ENCODE measurements around the gene KIAA0825.

Gene KIAA0825

GRCh38 chr5:94501365-94501764 is 117.0 kb downstream of the KIAA0825 start:
- no peak for DNase-seq

DNA sequence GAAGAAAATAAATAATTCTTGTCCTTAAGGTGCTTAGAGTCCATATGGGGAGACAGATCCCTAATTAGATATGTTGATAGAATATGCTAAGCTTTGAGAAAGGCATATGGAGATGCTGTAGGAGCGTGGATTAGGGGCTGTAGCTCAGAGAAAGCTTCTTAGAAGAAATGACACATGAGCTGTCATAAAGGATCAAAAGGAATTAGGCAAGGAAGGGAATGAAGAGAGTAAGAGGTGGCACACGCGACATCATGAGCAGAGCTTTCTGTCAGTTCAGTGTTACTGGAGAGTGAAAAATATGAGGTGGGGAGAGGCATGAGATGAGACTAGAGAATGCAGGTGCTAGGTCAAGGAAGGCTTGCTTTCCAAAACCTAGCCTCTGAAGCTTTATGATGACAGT is 118.6 kb downstream of the KIAA0825 start:
- DNase-seq, result no peak

DNA sequence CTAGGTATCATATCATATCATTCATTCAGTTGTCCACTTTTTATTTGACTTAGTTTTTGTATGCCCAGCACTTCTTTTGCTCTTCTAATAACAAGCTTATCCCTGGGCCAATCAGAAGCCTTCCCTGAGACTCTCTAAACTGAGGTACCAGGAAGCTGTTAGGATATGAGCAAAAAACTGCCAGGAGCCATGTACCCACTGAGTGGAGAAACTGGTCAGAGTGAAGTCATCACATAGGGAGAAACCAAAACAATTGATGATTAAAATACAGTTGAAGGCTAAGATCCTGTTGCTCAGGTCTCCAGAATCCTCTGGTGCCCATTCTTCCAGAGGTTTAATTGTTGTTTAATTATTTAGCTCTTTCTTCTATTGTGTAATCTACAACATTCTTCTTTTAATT is 120.2 kb downstream of the KIAA0825 start:
- DNase-seq, result no peak

- DNase-seq, result no peak
Observed at GRCh38 chr5:94485067-94485466, 133.3 kb downstream of the KIAA0825 start.

DNA sequence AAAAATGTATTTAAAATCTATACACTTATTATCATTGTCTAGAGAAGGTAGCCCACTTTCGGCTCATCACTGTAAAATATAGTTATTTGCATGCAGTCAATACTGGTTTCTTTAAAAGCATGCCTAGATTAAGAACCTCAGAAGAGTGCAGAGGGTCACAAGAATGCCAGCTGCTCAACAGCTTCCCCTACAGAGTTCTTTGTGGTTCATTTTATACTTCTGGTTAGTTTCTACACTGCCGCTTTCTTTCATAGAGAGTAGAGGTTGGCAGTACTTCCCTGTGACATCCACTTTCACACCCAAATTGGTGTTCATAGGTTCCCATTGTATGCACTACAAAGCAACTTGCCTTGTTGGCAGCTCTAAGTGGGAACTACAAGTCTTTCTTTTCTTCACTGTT is 137.3 kb downstream of the KIAA0825 start:
- no peak for DNase-seq

GRCh38 chr5:94480486-94480885 is 137.9 kb downstream of the KIAA0825 start:
- no peak for DNase-seq

DNA sequence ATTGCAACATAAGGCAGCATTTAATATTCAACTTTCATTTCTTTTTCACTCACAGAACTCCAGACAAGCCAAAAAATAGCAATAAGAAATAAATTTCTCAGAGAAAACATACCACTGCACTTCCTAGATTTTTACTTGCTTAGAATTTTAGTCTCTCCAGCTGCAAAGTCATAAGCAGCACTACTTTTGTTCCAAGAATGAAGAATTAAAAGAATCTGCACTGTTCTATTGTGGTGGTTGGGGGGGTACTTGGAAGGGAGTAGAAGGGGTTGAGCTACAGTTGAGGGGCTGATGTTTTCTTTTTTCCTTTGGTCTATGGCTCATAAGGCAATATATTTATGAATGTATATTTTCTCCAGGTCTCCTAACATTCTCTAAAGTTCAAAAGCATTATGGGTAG is 144.5 kb downstream of the KIAA0825 start:
- DNase-seq, result no peak

DNA sequence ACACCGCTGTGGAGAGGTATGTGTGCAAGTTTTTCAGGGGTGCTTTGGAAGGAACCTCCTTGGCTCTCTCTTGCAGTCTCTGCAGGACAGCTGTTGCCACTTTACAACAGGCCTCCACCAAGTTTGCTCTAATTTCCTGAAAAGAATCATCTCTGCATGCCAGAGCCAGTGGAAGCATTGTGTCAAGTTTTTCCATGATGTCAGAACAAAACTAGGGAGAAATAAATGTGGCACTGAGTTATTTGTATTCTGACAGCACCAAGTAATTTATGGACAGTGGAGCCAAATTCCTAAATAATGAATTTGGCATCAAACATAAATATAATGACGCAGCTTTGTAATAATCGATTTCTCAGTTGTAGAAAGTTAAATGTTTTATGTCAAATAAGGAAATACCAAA is 146.9 kb downstream of the KIAA0825 start:
- no peak for DNase-seq

GRCh38 chr5:94470802-94471201 is 147.6 kb downstream of the KIAA0825 start:
- DNase-seq, result peak; percentile 22

DNA sequence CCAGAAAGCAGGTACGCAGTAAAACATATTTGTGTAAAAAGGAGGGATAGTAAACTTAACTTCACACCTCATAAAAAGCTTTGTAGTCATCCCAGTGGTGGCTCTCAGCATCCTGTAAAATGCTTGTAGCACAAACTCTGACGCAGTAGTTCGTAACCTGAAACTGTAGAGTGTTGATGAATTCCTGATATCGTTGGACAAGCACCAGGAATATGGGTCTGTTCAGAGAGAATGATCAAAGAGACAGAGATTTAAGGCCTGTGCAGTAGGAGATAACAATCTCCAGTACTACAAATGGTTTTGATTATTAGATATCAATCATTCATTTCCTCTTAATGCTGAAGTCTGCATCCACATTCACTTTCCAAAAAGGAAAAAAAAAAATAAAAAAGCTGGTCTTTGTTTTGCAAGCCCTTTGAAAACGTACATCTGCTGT is 148.5 kb downstream of the KIAA0825 start:
- DNase-seq, result peak; percentile 87

DNA sequence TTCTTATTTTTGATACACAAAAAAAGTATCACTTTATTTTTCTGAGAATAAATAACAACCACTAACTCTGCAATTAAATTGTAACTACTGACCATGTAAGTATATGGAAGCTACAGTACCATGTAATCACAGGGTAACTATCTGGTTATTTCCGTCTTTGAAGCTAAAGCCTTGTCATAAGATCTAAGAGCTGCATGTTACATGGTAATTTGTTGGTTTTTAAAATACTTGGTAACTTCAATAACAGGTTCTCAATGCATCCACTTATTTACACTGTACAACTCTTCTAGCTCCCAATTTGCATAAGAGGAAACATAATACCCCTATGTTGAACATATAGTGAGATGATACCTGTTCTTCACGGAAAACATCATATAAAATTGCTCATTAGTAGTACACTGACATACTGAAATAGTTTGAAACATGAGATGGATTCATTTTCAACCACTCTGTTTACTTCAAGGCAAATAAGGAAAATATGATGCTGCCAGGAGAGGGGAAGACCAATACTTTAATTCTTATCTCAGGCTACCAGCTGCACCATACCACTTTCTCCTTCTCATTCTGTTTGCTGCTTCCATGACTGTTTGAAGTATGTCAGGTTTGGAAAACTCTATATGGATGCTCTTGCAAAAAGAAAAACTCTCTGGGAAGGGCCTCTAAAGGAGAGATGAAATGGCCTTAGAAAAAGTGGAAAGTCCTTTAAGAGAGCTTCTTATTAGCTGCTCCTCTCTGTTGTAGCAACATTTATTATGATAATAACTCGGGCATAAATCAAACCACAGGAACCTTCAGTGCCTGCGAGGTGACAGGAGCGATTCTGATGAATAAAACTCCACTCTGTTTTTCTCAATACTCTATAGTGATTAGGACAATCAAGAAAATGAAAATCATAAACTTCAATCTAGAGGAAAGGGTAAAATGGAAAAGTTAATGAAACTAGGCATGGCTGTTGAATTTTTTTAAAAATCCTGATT is 150.2 kb downstream of the KIAA0825 start:
- DNase-seq, result no peak

- DNase-seq, result no peak
Observed at GRCh38 chr5:94467346-94467953, 151.0 kb downstream of the KIAA0825 start.

DNA sequence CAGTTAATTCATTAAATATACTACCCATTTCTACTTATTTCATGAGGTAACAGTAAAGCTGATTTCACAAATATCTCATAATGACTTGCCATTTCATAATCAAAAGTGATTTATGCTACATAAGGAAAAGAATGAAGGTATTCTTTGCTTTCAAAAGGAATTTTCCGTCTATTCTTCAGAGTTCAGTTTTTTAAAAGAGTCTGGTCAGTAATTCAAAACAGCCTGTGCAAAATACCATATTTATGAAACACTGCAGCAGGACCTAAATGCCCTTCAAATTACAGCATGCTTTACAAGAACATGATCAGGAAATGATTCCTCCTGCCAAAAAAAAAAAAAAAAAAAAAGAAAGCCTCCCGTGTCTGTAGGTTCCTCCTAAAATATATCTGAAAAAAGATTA is 154.7 kb downstream of the KIAA0825 start:
- DNase-seq, result no peak

DNA sequence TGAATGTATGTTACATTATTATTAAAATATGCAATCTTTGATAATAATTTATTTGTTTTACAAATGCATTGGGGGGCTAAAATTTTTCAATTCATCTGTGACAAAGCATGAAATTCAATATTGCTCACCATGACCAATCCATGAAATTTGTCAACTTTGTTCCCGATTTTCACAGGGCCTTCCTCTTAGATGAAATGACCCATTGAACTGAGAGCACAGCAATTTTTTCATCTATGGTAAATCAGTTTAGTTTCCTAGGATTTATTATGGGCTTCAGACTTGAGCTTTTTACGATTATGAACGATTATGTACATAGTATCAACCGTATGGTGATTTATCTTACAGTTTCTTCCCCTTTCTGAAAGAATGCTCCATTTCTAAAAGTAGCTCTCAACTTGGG is 157.3 kb downstream of the KIAA0825 start:
- no peak for DNase-seq

DNA sequence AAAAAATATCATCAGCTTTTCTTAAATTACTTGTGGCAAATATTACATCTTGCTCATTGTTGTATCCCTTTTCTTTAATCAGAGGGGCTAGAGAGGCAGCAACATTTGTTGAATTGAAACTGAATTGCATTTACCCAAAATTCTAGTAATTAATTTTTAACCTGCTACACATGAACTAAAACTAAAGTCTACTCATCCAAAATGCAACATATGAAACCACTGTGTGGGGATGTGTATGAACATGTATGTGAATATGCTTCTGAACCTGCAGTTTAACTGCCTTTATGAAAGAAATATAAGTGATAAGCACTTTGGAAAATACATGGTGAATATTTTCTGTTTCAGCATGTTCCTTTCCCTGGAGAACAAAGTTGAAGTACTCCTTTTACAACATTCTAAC is 158.5 kb downstream of the KIAA0825 start:
- no peak for DNase-seq

DNA sequence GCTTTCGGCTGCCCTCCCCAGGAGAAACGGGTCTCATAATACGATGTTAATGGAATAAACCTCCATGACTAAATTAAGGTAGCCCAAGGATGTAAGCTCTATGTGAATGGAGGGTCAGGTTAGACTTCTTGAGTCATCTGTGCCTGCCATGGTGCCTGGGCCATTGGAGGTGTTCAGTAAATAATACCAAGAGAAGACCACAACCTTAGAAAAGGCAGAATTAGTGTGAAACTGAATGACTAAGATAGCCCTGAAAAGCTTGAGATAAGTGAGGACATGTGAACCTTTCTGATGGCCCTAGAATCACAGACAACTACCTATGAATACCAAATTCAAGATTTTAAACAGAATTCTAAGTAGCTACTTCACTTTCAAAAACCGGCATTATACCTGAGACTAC is 160.6 kb downstream of the KIAA0825 start:
- DNase-seq, result no peak

DNA sequence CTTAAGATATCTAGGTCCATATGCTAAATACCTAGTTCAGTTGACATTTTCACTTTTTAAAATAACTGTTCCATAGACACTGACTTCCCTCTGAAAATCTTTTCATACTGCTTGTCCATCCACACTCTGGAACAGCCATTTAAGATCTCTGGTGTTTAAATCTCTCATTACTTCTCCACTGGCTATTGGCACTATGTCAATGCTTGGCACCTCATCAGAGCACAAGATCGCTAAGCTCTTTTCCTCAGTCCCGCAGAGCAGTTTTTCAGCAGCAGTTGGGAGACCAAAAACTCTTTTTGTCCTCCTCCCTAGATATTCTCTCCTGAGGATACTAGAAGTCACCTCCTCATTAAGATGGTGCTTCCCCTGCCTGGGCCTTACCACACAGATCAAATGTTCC is 172.7 kb downstream of the KIAA0825 start:
- DNase-seq, result no peak

DNA sequence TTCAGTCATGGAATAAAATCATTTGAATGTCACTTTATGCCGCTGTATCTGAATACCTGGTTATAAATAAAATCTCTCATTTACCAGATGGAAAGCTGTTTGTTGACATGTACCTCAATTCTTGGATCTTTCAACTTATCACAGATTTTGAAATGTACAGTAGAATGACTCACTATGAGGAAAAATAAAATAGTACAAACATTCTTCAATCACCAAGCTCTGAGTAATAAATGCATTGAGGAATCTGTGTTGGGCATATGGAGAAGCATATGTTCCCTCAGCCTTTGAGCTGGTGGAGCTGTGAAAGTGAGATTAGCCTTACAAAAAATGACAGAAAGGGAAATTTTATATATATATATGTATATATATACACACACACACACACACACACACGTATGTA is 175.4 kb downstream of the KIAA0825 start:
- DNase-seq, result no peak

GRCh38 chr5:94442076-94442475 is 176.3 kb downstream of the KIAA0825 start:
- no peak for DNase-seq

- peak; percentile 67 for DNase-seq
Observed at GRCh38 chr5:94440015-94440414, 178.4 kb downstream of the KIAA0825 start.

DNA sequence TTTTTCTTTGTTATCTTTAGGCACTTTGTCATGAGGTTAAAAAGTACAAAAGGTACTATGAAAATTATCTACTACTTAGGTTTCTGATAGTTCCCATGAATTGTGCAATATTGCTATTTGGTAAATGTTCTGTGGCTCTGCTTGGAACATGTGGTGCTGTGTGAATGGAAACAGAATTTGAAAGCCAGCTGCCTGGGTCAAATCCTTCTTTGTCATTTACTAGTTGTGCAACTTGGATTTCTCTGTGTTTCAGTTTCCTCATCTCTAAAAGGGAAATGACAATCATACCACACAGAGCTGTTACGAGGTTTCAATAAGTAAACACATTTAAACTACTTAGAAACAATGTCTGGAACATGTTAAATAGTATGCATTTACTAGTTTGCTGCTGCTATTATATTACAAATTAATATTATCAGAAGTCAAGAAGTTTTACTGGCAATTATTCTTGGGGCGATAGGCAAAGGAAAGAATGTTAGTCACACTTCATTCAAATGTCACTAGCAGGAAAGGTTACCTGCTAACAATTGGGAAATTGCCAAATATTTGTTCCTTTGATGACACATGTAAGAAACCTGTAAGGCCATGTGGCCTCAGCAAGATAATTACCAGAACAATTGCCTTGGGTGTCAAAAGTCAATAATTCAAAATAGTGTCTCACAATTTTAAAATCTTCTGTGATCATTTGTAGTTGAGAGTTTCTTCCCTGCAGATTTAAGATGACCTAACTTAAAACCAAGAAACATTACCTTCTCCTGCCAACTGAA is 184.8 kb downstream of the KIAA0825 start:
- no peak for DNase-seq

GRCh38 chr5:94432499-94432898 is 185.9 kb downstream of the KIAA0825 start:
- DNase-seq, result no peak

GRCh38 chr5:94431696-94432095 is 186.7 kb downstream of the KIAA0825 start:
- DNase-seq, result no peak

GRCh38 chr5:94429566-94429965 is 188.8 kb downstream of the KIAA0825 start:
- no peak for DNase-seq

Data from NCI-H748 treated with DMSO at 0.1 percent for 48 hours (cell line).